ENCODE measurements around the gene SIRT7. TPM values are rescaled to one million over a fixed set of nuclear protein-coding genes. Genes with fewer than 3 reads are reported as not detected.

Gene SIRT7
- total RNA-seq, 1 donor from 2014 or later = 3.7 TPM

GRCh38 chr17:81900181-81900820 lies 17.7 kb downstream of the SIRT7 start:
- H3K4me1 ChIP-seq (ENCODE audit: control insufficient read depth in 3 of 3, insufficient read depth in 3 of 3, low read length in 3 of 3) = peaks cover 2 to 10% (median 5%) of the 10 kb centered on the region in 3 donors
- H3K27ac ChIP-seq (ENCODE audit: low read depth, low read length) = no peak overlapping the region
- no peaks in the 10 kb centered on the region for H3K9me3 ChIP-seq (ENCODE audit: control insufficient read depth in 3 of 3, low read length in 3 of 3)
- H3K4me3 ChIP-seq (ENCODE audit: low read length in 3 of 3) = no peak overlapping the region
- H3K27me3 ChIP-seq (ENCODE audit: control insufficient read depth in 3 of 3, insufficient read depth in 3 of 3, low read length in 3 of 3) = peaks cover 0 to 2% (median 0%) of the 10 kb centered on the region in 3 donors
- H3K36me3 ChIP-seq (ENCODE audit: control insufficient read depth in 3 of 3, insufficient read depth in 3 of 3, low read length in 3 of 3) = peaks cover 39 to 53% (median 45%) of the 10 kb centered on the region in 3 donors
- no peak overlapping the region for H3K9ac ChIP-seq (ENCODE audit: low read depth in 1 of 3, low read length in 3 of 3)

- Histone ChIP-seq H3K9me3 (ENCODE audit: control insufficient read depth in 3 of 3, low read length in 3 of 3) (no peaks in the 10 kb centered on the region), H3K27me3 (ENCODE audit: control insufficient read depth in 3 of 3, insufficient read depth in 3 of 3, low read length in 3 of 3) (peaks cover 0 to 2% (median 0%) of the 10 kb centered on the region in 3 donors), H3K27ac (ENCODE audit: low read depth, low read length) (no peak overlapping the region), H3K9ac (ENCODE audit: low read depth in 1 of 3, low read length in 3 of 3) (no peak overlapping the region), H3K4me1 (ENCODE audit: control insufficient read depth in 3 of 3, insufficient read depth in 3 of 3, low read length in 3 of 3) (peaks cover 2 to 10% (median 5%) of the 10 kb centered on the region in 3 donors), H3K36me3 (ENCODE audit: control insufficient read depth in 3 of 3, insufficient read depth in 3 of 3, low read length in 3 of 3) (peaks cover 42 to 49% (median 42%) of the 10 kb centered on the region in 3 donors), H3K4me3 (ENCODE audit: low read length in 3 of 3) (no peak overlapping the region)
Observed at GRCh38 chr17:81899514-81900166, 18.3 kb downstream of the SIRT7 start.

GRCh38 chr17:81898885-81899284 lies 19.1 kb downstream of the SIRT7 start:
- Histone ChIP-seq H3K4me1 (ENCODE audit: control insufficient read depth in 3 of 3, insufficient read depth in 3 of 3, low read length in 3 of 3) (peaks cover 2 to 10% (median 5%) of the 10 kb centered on the region in 3 donors), H3K36me3 (ENCODE audit: control insufficient read depth in 3 of 3, insufficient read depth in 3 of 3, low read length in 3 of 3) (peaks cover 42 to 46% (median 44%) of the 10 kb centered on the region in 3 donors), H3K9ac (ENCODE audit: low read depth in 1 of 3, low read length in 3 of 3) (no peak overlapping the region), H3K27me3 (ENCODE audit: control insufficient read depth in 3 of 3, insufficient read depth in 3 of 3, low read length in 3 of 3) (peaks cover 0 to 2% (median 0%) of the 10 kb centered on the region in 3 donors), H3K27ac (ENCODE audit: low read depth, low read length) (no peak overlapping the region), H3K9me3 (ENCODE audit: control insufficient read depth in 3 of 3, low read length in 3 of 3) (no peaks in the 10 kb centered on the region), H3K4me3 (ENCODE audit: low read length in 3 of 3) (no peak overlapping the region)

- Histone ChIP-seq H3K36me3 (ENCODE audit: control insufficient read depth in 3 of 3, insufficient read depth in 3 of 3, low read length in 3 of 3) (peaks cover 42 to 45% (median 43%) of the 10 kb centered on the region in 3 donors), H3K27me3 (ENCODE audit: control insufficient read depth in 3 of 3, insufficient read depth in 3 of 3, low read length in 3 of 3) (peaks cover 0 to 2% (median 0%) of the 10 kb centered on the region in 3 donors), H3K9me3 (ENCODE audit: control insufficient read depth in 3 of 3, low read length in 3 of 3) (no peaks in the 10 kb centered on the region), H3K27ac (ENCODE audit: low read depth, low read length) (no peak overlapping the region), H3K9ac (ENCODE audit: low read depth in 1 of 3, low read length in 3 of 3) (peak overlapping the region in 1 of 3 donors; percentile 14), H3K4me1 (ENCODE audit: control insufficient read depth in 3 of 3, insufficient read depth in 3 of 3, low read length in 3 of 3) (peaks cover 2 to 10% (median 5%) of the 10 kb centered on the region in 3 donors), H3K4me3 (ENCODE audit: low read length in 3 of 3) (no peak overlapping the region)
Observed at GRCh38 chr17:81898029-81898866, 19.7 kb downstream of the SIRT7 start.

GRCh38 chr17:81895400-81895799 lies 22.6 kb downstream of the SIRT7 start:
- Histone ChIP-seq H3K9ac (ENCODE audit: low read depth in 1 of 3, low read length in 3 of 3) (no peak overlapping the region), H3K4me1 (ENCODE audit: control insufficient read depth in 3 of 3, insufficient read depth in 3 of 3, low read length in 3 of 3) (peaks cover 4 to 11% (median 8%) of the 10 kb centered on the region in 3 donors), H3K36me3 (ENCODE audit: control insufficient read depth in 3 of 3, insufficient read depth in 3 of 3, low read length in 3 of 3) (peaks cover 39 to 43% (median 42%) of the 10 kb centered on the region in 3 donors), H3K4me3 (ENCODE audit: low read length in 3 of 3) (no peak overlapping the region), H3K27ac (ENCODE audit: low read depth, low read length) (no peak overlapping the region), H3K9me3 (ENCODE audit: control insufficient read depth in 3 of 3, low read length in 3 of 3) (no peaks in the 10 kb centered on the region), H3K27me3 (ENCODE audit: control insufficient read depth in 3 of 3, insufficient read depth in 3 of 3, low read length in 3 of 3) (no peaks in the 10 kb centered on the region)

- Histone ChIP-seq H3K36me3 (ENCODE audit: control insufficient read depth in 3 of 3, insufficient read depth in 3 of 3, low read length in 3 of 3) (peaks cover 35 to 47% (median 41%) of the 10 kb centered on the region in 3 donors), H3K27me3 (ENCODE audit: control insufficient read depth in 3 of 3, insufficient read depth in 3 of 3, low read length in 3 of 3) (no peaks in the 10 kb centered on the region), H3K9me3 (ENCODE audit: control insufficient read depth in 3 of 3, low read length in 3 of 3) (no peaks in the 10 kb centered on the region), H3K4me1 (ENCODE audit: control insufficient read depth in 3 of 3, insufficient read depth in 3 of 3, low read length in 3 of 3) (peaks cover 21 to 37% (median 34%) of the 10 kb centered on the region in 3 donors), H3K4me3 (ENCODE audit: low read length in 3 of 3) (peak overlapping the region in 1 of 3 donors; percentile 86), H3K9ac (ENCODE audit: low read depth in 1 of 3, low read length in 3 of 3) (peak overlapping the region; percentile 85 to 93 (median 86)), H3K27ac (ENCODE audit: low read depth, low read length) (peak overlapping the region; percentile 62)
Observed at GRCh38 chr17:81891303-81891552, 26.7 kb downstream of the SIRT7 start.

GRCh38 chr17:81890447-81891302 lies 27.3 kb downstream of the SIRT7 start:
- peaks cover 26 to 42% (median 39%) of the 10 kb centered on the region in 3 donors for H3K4me1 ChIP-seq (ENCODE audit: control insufficient read depth in 3 of 3, insufficient read depth in 3 of 3, low read length in 3 of 3)
- peaks cover 34 to 51% (median 40%) of the 10 kb centered on the region in 3 donors for H3K36me3 ChIP-seq (ENCODE audit: control insufficient read depth in 3 of 3, insufficient read depth in 3 of 3, low read length in 3 of 3)
- no peaks in the 10 kb centered on the region for H3K9me3 ChIP-seq (ENCODE audit: control insufficient read depth in 3 of 3, low read length in 3 of 3)
- H3K27ac ChIP-seq (ENCODE audit: low read depth, low read length) = peak overlapping the region; percentile 62
- no peaks in the 10 kb centered on the region for H3K27me3 ChIP-seq (ENCODE audit: control insufficient read depth in 3 of 3, insufficient read depth in 3 of 3, low read length in 3 of 3)
- H3K4me3 ChIP-seq (ENCODE audit: low read length in 3 of 3) = peak overlapping the region; percentile 79 to 86 (median 80)
- peak overlapping the region; percentile 73 to 86 (median 85) for H3K9ac ChIP-seq (ENCODE audit: low read depth in 1 of 3, low read length in 3 of 3)

GRCh38 chr17:81889602-81890001 lies 28.4 kb downstream of the SIRT7 start:
- Histone ChIP-seq H3K36me3 (ENCODE audit: control insufficient read depth in 3 of 3, insufficient read depth in 3 of 3, low read length in 3 of 3) (peaks cover 30 to 51% (median 37%) of the 10 kb centered on the region in 3 donors), H3K27me3 (ENCODE audit: control insufficient read depth in 3 of 3, insufficient read depth in 3 of 3, low read length in 3 of 3) (no peaks in the 10 kb centered on the region)

GRCh38 chr17:81888988-81889595 lies 28.9 kb downstream of the SIRT7 start:
- Histone ChIP-seq H3K27ac (ENCODE audit: low read depth, low read length) (no peak overlapping the region), H3K4me1 (ENCODE audit: control insufficient read depth in 3 of 3, insufficient read depth in 3 of 3, low read length in 3 of 3) (peaks cover 42 to 58% (median 53%) of the 10 kb centered on the region in 3 donors), H3K36me3 (ENCODE audit: control insufficient read depth in 3 of 3, insufficient read depth in 3 of 3, low read length in 3 of 3) (peaks cover 26 to 50% (median 33%) of the 10 kb centered on the region in 3 donors), H3K4me3 (ENCODE audit: low read length in 3 of 3) (no peak overlapping the region), H3K27me3 (ENCODE audit: control insufficient read depth in 3 of 3, insufficient read depth in 3 of 3, low read length in 3 of 3) (no peaks in the 10 kb centered on the region), H3K9ac (ENCODE audit: low read depth in 1 of 3, low read length in 3 of 3) (no peak overlapping the region), H3K9me3 (ENCODE audit: control insufficient read depth in 3 of 3, low read length in 3 of 3) (no peaks in the 10 kb centered on the region)

More at GRCh38 chr17:81889602-81890001, 28.4 kb downstream of the SIRT7 start:
- no peak overlapping the region for H3K9ac ChIP-seq (ENCODE audit: low read depth in 1 of 3, low read length in 3 of 3)
- H3K9me3 ChIP-seq (ENCODE audit: control insufficient read depth in 3 of 3, low read length in 3 of 3) = no peaks in the 10 kb centered on the region
- H3K4me3 ChIP-seq (ENCODE audit: low read length in 3 of 3) = no peak overlapping the region
- no peak overlapping the region for H3K27ac ChIP-seq (ENCODE audit: low read depth, low read length)
- H3K4me1 ChIP-seq (ENCODE audit: control insufficient read depth in 3 of 3, insufficient read depth in 3 of 3, low read length in 3 of 3) = peaks cover 37 to 53% (median 50%) of the 10 kb centered on the region in 3 donors

Data from skeletal muscle tissue (tissue), 4 donors.